PC-9 (cell line): ENCODE measurements around the gene RDH8. TPM values are rescaled to one million over a fixed set of nuclear protein-coding genes. Genes with fewer than 3 reads are reported as not detected.

Experiments used
- BruUV-seq: library from RNA; stranded (reverse); fragments of 400-500 nt; replicated peaks from 2 replicates; lab custom pipeline; 2021; lab: Mats Ljungman, UMichigan
- CTCF ChIA-PET: fragments of 300-600 bp; sonication (Branson Sonifier 250); formaldehyde crosslinking; loops from one replicate; lab custom pipeline; 2022; ENCODE audit warnings: antibody characterized with exemption; lab: Charles Lee
- POLR2A ChIA-PET: fragments of 300-600 bp; sonication (Branson Sonifier 250); formaldehyde crosslinking; loops from one replicate; lab custom pipeline; 2022; ENCODE audit warnings: antibody characterized with exemption; ENCODE audit not compliant: unreplicated experiment; lab: Charles Lee
- DNase-seq, 2 experiments: peaks; one replicate each; pipeline versions ENCODE4 v3.0.0 to v3.0.0-alpha.2; 2015 to 2022; ENCODE audit warnings: mixed read lengths in 1 of 2
- H2AFZ ChIP-seq: fragments of 200-600 bp; sonication (generic); 2 replicates; pipeline ENCODE4 v1.8.1; 2017; ENCODE audit warnings: antibody characterized with exemption
- H3F3A ChIP-seq: fragments of 200-600 bp; sonication (generic); 2 replicates; pipeline ENCODE4 v1.8.1; 2017; ENCODE audit warnings: antibody characterized with exemption, mild to moderate bottlenecking, low read depth; ENCODE audit not compliant: insufficient read depth
- H3K27ac ChIP-seq: fragments of 200-600 bp; sonication (generic); 2 replicates; pipeline ENCODE4 v1.6.1; 2016; ENCODE audit warnings: mixed run types
- H3K27me3 ChIP-seq: fragments of 200-600 bp; sonication (generic); 2 replicates; pipeline ENCODE4 v1.6.1; 2016; ENCODE audit warnings: low read depth, mixed run types; ENCODE audit not compliant: insufficient read depth
- H3K36me3 ChIP-seq: fragments of 200-600 bp; sonication (generic); 2 replicates; pipeline ENCODE4 v1.6.1; 2016; ENCODE audit warnings: low read depth, mixed run types
- H3K4me1 ChIP-seq: fragments of 200-600 bp; sonication (generic); replicated peaks from 2 replicates; pipeline ENCODE4 v1.6.1; 2016; ENCODE audit warnings: mixed run types; ENCODE audit not compliant: insufficient read depth
- H3K4me2 ChIP-seq: fragments of 200-600 bp; sonication (generic); 2 replicates; pipeline ENCODE4 v1.6.1; 2017; ENCODE audit warnings: mixed run types
- H3K4me3 ChIP-seq: fragments of 200-600 bp; sonication (generic); 2 replicates; pipeline ENCODE4 v1.6.1; 2016; ENCODE audit warnings: mixed run types
- H3K79me2 ChIP-seq: fragments of 200-600 bp; sonication (generic); 2 replicates; pipeline ENCODE4 v1.6.1; 2017; ENCODE audit warnings: low read depth, mixed run types
- H3K9me2 ChIP-seq: fragments of 200-600 bp; sonication (generic); 2 replicates; pipeline ENCODE4 v1.8.1; 2017; ENCODE audit warnings: mild to moderate bottlenecking; ENCODE audit not compliant: insufficient read depth
- H3K9me3 ChIP-seq: fragments of 200-600 bp; sonication (generic); 2 replicates; pipeline ENCODE4 v1.8.1; 2016; ENCODE audit warnings: low read depth; ENCODE audit not compliant: insufficient read depth
- H4K20me1 ChIP-seq: fragments of 200-600 bp; sonication (generic); 2 replicates; pipeline ENCODE4 v1.8.1; 2017; ENCODE audit not compliant: insufficient read depth
- EZH2 ChIP-seq: fragments of 200-600 bp; sonication (generic); IDR thresholded peaks from 2 replicates; pipeline ENCODE4 v1.8.0; 2017; ENCODE audit warnings: antibody characterized with exemption, low read depth
- intact Hi-C: fragments of 100-400 bp; cut with micrococcal nuclease; formaldehyde crosslinking; loops from one replicate; pipeline ENCODE4 v1.10.0; 2022; ENCODE audit not compliant: unreplicated experiment
- total RNA-seq: library from RNA; stranded (reverse); gene quantifications from 2 replicates; pipeline ENCODE4 v1.2.3, GENCODE V29; 2021
- TF ChIP-seq, protein P1 (sequence below): fragments of 200-600 bp; sonication (generic); conservative IDR thresholded peaks from 2 replicates; pipeline ENCODE4 v1.6.1; 2017; ENCODE audit warnings: mixed run types, antibody characterized with exemption, mild to moderate bottlenecking, moderate library complexity

The RDH8 gene
- total RNA-seq, 1 experiment from 2014 or later: not detected

DNA sequence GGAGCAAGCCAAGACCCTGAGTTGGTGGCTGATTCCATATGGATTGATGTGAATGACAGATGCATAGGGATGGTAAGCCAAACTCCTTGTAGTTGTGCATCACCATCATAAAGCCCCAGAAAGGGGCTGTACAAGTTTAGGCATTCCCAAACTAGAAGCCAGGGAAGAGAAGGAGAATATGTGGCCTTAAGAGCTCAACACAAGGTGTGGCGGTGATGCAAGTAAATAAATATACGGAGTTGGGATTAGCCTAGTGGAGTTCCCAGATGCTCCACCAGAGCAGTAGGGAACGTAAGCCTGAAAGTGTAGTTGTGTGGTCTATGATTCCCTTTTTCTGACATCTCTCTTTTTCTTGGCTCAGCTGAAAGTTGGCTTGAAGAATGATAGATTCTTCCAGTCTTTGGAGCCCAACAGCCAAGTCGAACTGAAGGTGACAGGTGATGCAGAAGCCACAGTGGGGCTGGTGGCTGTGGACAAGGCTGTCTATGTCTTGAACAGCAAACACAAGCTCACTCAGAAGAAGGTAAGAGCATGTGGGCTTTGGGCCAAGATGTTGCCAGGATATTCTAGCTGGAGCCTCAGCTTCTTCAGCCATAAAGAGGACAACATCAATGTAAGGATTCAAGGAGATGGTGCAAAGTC, 30.1 kb downstream of the RDH8 start:
- no peak overlapping the region for H3K27ac ChIP-seq
- ChIA-PET POLR2A (no interaction called here), CTCF (no interaction called here)
- H3K79me2 ChIP-seq: no peaks in the 10 kb centered on the region
- H4K20me1 ChIP-seq: no peaks in the 10 kb centered on the region
- no peak overlapping the region for H3K4me2 ChIP-seq
- no TSS peak for BruUV-seq
- DNase-seq: peak in 1 of 2 experiments; percentile 16
- H3K27me3 ChIP-seq: peaks cover 53% of the 10 kb centered on the region
- H2AFZ ChIP-seq: no peak overlapping the region
- no peaks in the 10 kb centered on the region for H3K9me3 ChIP-seq
- TF ChIP-seq EZH2: no peak
- TF ChIP-seq, protein P1, sequence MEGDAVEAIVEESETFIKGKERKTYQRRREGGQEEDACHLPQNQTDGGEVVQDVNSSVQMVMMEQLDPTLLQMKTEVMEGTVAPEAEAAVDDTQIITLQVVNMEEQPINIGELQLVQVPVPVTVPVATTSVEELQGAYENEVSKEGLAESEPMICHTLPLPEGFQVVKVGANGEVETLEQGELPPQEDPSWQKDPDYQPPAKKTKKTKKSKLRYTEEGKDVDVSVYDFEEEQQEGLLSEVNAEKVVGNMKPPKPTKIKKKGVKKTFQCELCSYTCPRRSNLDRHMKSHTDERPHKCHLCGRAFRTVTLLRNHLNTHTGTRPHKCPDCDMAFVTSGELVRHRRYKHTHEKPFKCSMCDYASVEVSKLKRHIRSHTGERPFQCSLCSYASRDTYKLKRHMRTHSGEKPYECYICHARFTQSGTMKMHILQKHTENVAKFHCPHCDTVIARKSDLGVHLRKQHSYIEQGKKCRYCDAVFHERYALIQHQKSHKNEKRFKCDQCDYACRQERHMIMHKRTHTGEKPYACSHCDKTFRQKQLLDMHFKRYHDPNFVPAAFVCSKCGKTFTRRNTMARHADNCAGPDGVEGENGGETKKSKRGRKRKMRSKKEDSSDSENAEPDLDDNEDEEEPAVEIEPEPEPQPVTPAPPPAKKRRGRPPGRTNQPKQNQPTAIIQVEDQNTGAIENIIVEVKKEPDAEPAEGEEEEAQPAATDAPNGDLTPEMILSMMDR: no peak
- H3K9me2 ChIP-seq: no peaks in the 10 kb centered on the region
- intact Hi-C loops: no loop called here
- no peaks in the 10 kb centered on the region for H3K36me3 ChIP-seq
- no peak overlapping the region for H3K4me3 ChIP-seq
- no peaks in the 10 kb centered on the region for H3F3A ChIP-seq
- no peaks in the 10 kb centered on the region for H3K4me1 ChIP-seq

DNA sequence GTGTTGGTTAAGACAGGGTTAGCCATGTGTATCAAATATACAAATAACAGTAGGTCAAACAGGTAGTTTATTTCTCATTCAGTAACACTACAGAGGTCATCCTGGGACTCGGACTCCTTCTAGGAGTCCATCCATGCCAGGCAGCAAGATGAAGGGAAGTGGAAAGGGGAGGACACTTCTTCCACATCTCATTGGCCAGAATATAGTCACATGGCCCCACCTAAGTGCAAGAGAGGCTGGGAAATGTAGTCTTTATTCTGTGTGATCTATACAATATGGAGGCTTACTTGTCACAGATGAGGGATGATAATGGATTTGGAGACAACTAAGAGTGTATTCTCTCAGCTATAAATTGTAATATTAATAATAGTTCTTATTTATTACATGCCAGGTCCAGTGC, 31.1 kb downstream of the RDH8 start:
- POLR2A ChIA-PET: no interaction called here
- Histone ChIP-seq H3K4me2 (no peak overlapping the region), H3F3A (no peaks in the 10 kb centered on the region), H4K20me1 (no peaks in the 10 kb centered on the region), H3K4me3 (no peak overlapping the region), H3K9me2 (no peaks in the 10 kb centered on the region), H2AFZ (no peak overlapping the region), H3K27ac (no peak overlapping the region), H3K79me2 (no peaks in the 10 kb centered on the region), H3K4me1 (no peaks in the 10 kb centered on the region), H3K27me3 (peaks cover 45% of the 10 kb centered on the region), H3K36me3 (no peaks in the 10 kb centered on the region), H3K9me3 (no peaks in the 10 kb centered on the region)
- TF ChIP-seq, protein P1: no peak
- no peak for TF ChIP-seq EZH2
- CTCF ChIA-PET: no interaction called here
- no TSS peak for BruUV-seq
- DNase-seq: peak in 1 of 2 experiments; percentile 19
- intact Hi-C loops: no loop called here

DNA sequence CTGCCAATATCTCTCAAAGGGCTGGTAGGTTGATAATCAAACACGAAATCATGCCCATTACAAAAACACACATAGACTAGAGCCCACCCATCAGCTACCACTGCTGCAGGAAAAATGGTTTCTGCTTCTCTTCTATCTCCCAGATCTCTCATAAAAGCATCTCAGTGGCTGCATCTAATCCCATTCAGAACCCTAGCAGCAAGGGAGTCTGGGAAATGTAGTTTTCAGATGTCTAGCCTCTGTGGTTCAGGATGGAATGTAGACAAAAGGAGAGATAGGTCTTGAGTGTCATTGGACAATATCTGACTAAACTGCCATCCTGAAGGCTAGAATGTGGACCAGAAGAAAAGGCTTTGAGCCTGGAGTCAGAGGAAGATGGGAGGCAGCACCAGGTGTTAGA, 32.1 kb downstream of the RDH8 start:
- intact Hi-C loops: no loop called here
- Histone ChIP-seq H3K9me2 (no peaks in the 10 kb centered on the region), H3K79me2 (no peaks in the 10 kb centered on the region), H3K27ac (no peak overlapping the region), H3K9me3 (no peaks in the 10 kb centered on the region), H3F3A (no peaks in the 10 kb centered on the region), H2AFZ (no peak overlapping the region), H3K4me1 (no peaks in the 10 kb centered on the region), H3K4me3 (no peak overlapping the region), H3K27me3 (peaks cover 46% of the 10 kb centered on the region), H3K36me3 (no peaks in the 10 kb centered on the region), H3K4me2 (no peak overlapping the region), H4K20me1 (no peaks in the 10 kb centered on the region)
- DNase-seq: peak in 1 of 2 experiments; percentile 25
- no TSS peak for BruUV-seq
- no peak for TF ChIP-seq EZH2
- TF ChIP-seq, protein P1: no peak
- POLR2A ChIA-PET: no interaction called here
- CTCF ChIA-PET: interaction anchor here (0.6 kb wide), 1 partner anchor 146 kb away, joined by 3 read pairs; no protein-coding TSS in a partner anchor
